ENCODE measurements around the gene VASP.

Gene VASP

DNA sequence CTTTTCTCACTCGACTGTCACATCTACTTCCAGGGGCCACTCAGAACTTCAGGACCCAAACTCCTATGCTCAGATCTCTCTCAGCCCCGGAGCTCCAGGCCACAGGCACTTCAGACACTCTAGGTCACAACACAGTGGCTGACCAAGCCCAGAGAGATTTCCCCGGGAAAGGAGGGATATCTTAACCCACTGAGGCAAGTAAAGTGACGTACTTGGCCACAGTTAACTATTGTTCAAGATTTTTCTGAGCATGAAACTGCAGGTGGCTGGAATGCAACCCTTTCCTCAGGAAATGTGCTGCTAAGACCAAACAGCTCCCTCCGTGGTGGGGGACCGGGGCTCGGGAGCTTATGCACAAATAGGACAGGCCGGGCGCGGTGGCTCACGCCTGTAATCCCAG, 53.4 kb downstream of the VASP start:
- TF ChIP-seq CTCF (IDR thresholded peaks at IDR 0.05) = no peak

DNA sequence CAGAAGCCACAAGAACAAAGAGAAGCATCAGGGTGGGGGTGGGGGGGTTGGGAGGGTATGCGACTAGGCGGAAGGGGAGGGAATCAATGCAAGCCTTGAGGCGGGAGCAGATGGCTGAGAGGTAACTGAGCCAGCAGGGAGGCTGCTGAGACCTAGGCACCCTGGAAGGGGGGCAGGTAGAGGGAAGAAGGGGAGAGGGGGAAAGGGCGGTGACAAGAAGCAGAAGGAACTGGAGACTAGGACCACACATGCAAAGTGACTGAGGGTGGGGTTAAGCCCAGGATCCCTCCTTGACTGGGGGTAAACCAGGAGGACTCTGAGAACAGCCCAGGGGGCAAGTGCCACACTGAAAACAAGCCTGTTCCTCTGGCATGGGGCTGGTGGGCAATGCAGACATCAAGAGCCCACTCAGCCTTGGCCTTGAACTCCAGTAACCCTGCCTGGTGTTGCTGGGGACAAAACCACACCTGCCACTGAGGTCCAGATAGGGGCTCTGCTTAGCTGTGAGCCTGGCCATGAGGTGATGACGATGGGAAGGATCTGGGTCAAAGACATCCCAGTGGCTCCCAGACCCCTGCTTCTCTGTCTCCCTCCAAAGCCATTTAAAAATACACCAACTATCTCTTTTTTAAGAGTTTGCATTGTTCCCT, 57.0 kb downstream of the VASP start:
- TF ChIP-seq CTCF (IDR thresholded peaks at IDR 0.05) = no peak

- TF ChIP-seq CTCF (IDR thresholded peaks at IDR 0.05) = no peak
Observed at GRCh38 chr19:45567609-45568008, 60.3 kb downstream of the VASP start.

- TF ChIP-seq CTCF (IDR thresholded peaks at IDR 0.05) = no peak
Observed at GRCh38 chr19:45568732-45569131, 61.5 kb downstream of the VASP start.

GRCh38 chr19:45569619-45570421, 62.5 kb downstream of the VASP start:
- TF ChIP-seq CTCF (IDR thresholded peaks at IDR 0.05) = no peak; the same call in 1 of the 2 replicates

DNA sequence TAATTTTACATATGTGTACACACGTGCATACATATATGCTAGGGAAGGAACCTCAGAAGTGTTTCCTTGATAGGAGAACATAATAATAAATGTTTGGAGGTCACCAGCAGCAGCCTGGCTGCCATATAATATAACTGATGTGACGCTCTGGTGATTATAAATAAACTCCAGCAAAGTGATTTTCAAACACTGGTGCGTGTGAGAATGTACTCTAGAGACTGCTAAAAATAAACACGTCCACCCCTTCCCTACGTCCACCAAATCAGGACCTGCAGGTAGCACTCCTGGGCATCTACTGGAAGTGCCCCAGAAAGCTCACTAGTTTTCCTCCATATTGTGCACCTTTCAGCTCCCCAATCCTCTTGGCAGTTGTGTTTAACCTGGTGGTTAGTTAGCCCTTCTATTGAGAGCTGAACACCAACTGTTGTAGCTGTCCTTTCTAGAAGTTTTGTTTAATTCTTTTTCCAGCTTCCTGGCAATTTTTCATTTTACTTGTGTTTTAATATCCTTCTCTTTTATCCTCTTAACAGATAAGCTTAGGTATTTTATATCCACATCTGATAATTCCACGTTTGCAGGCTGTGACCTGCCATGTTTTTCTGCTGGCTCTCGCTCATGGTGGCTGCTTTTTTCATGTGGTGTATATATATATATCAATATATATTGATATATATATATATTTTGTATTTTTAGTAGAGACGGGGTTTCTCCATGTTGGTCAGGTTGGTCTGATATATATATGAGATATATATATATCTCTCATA, 64.4 kb downstream of the VASP start:
- TF ChIP-seq CTCF (IDR thresholded peaks at IDR 0.05) = no peak

DNA sequence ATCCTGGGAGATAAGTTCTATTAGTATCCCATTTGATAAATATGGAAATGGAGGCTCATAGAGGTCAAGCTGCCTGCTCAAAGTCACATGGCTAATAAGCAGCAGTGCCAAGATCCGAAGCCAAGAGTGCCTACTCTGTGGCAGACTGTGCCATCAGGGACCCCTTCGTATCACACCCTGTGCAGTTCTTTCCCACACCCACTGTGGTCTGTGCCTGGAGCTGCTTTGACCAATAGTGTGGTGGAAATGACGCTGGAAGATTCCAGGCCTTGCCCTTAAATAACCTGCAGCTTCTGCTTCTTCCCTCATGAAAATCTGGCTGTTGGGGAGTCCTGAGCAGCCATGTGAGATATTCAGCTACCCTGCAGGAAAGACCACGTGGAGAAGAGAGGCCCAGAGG, 67.2 kb downstream of the VASP start:
- no peak for TF ChIP-seq CTCF (IDR thresholded peaks at IDR 0.05)
